Measurements from ENCODE around the gene IL23A.
"Not testable (repeated sequence)": the region's sequence is repeated elsewhere in the genome, so short reads cannot be mapped to it uniquely, and the experiment has no call there.

The IL23A gene

GRCh38 chr12:56315622-56316473 is 22.8 kb upstream of the IL23A start, which contains the start of gene CNPY2:
Gene CNPY2, minus strand, starts transcription at chr12:56315988. Its CDS starts 771 bp downstream, at chr12:56315217.
- Mint-ChIP-seq H3K27me3 (no peaks in the 10 kb centered on the region), H3K9me3 (no peaks in the 10 kb centered on the region), H3K4me1 (peaks cover 25% of the 10 kb centered on the region), H3K4me3 (peak within 1 kb of the TSS; percentile 95 to 100), H3K27ac (peak within 1 kb of the TSS; percentile 97 to 100)
- peak; percentile 93 to 94 for DNase-seq
- peak; percentile 94 for ATAC-seq

- Mint-ChIP-seq H3K9me3 (no peaks in the 10 kb centered on the region), H3K27ac (no peak overlapping the region), H3K4me3 (no peak overlapping the region), H3K4me1 (peaks cover 25% of the 10 kb centered on the region), H3K27me3 (no peaks in the 10 kb centered on the region)
- no peak for DNase-seq
- ATAC-seq, result no peak
These were observed 21.0 kb upstream of the IL23A start for GRCh38 chr12:56317675-56318074.

- peaks cover 7% of the 10 kb centered on the region for H3K4me1 Mint-ChIP-seq
- H3K9me3 Mint-ChIP-seq, result no peaks in the 10 kb centered on the region
- H3K27ac Mint-ChIP-seq, result peak overlapping the region in 1 of 2 donors; percentile 57
- H3K4me3 Mint-ChIP-seq, result no peak overlapping the region
- DNase-seq (peak in 1 of 2 donors; percentile 15), ATAC-seq (peak; percentile 5)
- no peaks in the 10 kb centered on the region for H3K27me3 Mint-ChIP-seq
These were observed 17.7 kb upstream of the IL23A start for GRCh38 chr12:56321027-56321426.

- not testable (repeated sequence) for H3K9me3 Mint-ChIP-seq, H3K27me3 Mint-ChIP-seq, H3K4me3 Mint-ChIP-seq, H3K27ac Mint-ChIP-seq, ATAC-seq, DNase-seq
- H3K4me1 Mint-ChIP-seq, result peaks cover 10% of the 10 kb centered on the region
These were observed 17.1 kb upstream of the IL23A start for GRCh38 chr12:56321610-56322009.

DNA sequence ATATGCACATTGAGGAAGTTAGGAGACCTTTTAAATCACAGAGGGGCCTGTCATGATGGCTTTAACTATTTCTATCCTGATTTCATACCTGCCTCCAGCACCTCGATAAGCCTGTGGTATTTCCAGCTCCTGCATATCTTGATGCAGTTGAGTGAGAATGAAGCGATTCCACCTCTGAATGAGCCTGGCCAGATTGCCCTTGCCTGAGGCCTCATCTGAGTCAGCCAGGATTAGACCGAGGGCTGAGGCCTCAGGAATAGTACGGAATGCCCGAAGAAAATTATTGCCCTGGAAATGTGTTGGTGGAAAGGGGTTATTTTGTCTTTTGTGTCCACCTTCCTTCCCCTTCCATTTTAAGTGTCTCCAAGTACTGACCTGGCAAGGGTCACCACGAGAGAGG is 14.5 kb upstream of the IL23A start:
- DNase-seq, result no peak
- H3K27ac Mint-ChIP-seq, result no peak overlapping the region

GRCh38 chr12:56326126-56326525 is 12.6 kb upstream of the IL23A start:
- Mint-ChIP-seq H3K27me3 (no peaks in the 10 kb centered on the region), H3K4me3 (no peak overlapping the region), H3K4me1 (peaks cover 9% of the 10 kb centered on the region), H3K27ac (no peak overlapping the region), H3K9me3 (no peaks in the 10 kb centered on the region)
- ATAC-seq, result no peak
- DNase-seq, result no peak

More for the DNA sequence above, 14.5 kb upstream of the IL23A start:
- Mint-ChIP-seq H3K4me3 (no peak overlapping the region), H3K4me1 (peaks cover 9% of the 10 kb centered on the region), H3K27me3 (no peaks in the 10 kb centered on the region), H3K9me3 (no peaks in the 10 kb centered on the region)
- ATAC-seq, result no peak

DNA sequence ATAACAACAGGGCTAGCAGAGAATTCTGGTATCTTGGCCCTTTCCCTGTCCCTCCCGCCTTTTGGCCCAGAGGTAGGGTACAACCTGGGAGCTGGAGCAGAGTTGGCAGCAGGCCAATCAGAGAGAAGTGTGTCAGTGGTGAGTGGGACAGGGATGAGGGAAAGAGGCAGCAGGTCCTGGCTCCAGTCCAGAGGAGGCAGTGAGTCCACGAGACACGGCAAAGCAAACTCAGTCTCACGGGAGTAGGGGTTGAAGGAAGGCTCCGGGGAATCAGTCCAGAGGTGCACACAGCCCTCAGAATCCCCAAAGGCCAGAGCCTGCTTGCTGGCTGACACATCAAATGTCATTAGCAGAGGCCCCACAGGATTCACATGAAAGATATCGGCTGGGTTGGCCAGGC is 12.2 kb upstream of the IL23A start:
- no peaks in the 10 kb centered on the region for H3K9me3 Mint-ChIP-seq
- no peaks in the 10 kb centered on the region for H3K27me3 Mint-ChIP-seq
- peaks cover 12% of the 10 kb centered on the region for H3K4me1 Mint-ChIP-seq
- ATAC-seq (no peak), DNase-seq (no peak)
- no peak overlapping the region for H3K27ac Mint-ChIP-seq
- no peak overlapping the region for H3K4me3 Mint-ChIP-seq

DNA sequence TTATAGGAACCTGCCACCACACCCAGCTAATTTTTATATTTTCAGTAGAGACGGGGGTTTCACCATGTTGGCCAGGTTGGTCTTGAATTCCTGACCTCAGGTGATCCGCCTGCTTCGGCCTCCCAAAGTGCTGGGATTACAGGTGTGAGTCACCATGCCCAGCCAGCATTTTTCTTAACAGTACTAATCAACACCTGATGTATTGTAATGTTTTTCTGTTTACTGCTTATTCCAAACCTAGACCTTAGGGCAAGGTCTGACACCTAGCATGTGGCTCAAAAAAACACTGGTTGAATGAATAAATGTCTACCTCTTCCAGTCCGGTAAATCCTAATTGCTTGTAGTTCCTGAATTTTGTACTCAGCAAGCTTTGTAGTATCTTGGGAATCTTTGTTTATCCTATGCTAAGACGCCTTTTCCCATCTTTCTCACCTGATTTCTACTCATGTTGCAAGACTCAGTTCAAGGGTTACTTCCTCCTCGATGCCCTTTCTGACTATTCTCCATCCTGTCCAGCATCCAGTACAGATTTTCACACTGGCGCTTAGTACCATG is 7.7 kb upstream of the IL23A start:
- Mint-ChIP-seq H3K4me3 (no peak overlapping the region), H3K4me1 (peaks cover 42% of the 10 kb centered on the region), H3K9me3 (no peaks in the 10 kb centered on the region), H3K27ac (no peak overlapping the region), H3K27me3 (no peaks in the 10 kb centered on the region)
- no peak for DNase-seq
- ATAC-seq, result no peak

- Mint-ChIP-seq H3K27ac (peak overlapping the region; percentile 99), H3K4me1 (peaks cover 47% of the 10 kb centered on the region), H3K9me3 (no peaks in the 10 kb centered on the region), H3K4me3 (peak overlapping the region; percentile 94), H3K27me3 (no peaks in the 10 kb centered on the region)
- ATAC-seq (no peak), DNase-seq (no peak)
These were observed 6.0 kb upstream of the IL23A start for GRCh38 chr12:56332512-56333196.

DNA sequence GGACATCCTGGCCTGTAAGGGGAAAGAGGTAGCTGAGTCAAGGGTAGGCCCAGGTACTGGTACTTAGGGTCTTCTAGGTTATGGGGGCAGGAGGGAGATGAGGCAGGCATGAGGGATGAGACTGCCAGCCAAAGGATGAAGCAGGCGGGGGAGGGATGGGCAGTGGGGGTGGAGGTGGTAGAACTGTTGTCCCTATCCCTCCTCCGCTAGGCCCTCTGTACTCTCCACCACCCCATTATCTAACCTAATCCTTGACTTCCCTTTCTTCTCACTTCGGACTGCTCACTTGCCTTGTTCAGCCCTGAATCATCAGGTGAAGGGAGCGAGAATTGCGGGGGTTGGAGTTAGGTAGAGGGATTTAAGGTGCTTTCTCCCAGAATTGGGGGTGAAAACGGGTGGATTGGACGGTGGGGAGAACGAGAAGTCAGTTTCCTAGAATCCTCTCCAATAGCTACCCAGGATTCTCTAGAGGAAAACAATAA is 5.4 kb upstream of the IL23A start:
- Mint-ChIP-seq H3K27ac (peak overlapping the region; percentile 99), H3K9me3 (no peaks in the 10 kb centered on the region), H3K4me1 (peaks cover 53% of the 10 kb centered on the region), H3K4me3 (peak overlapping the region; percentile 94), H3K27me3 (no peaks in the 10 kb centered on the region)
- ATAC-seq (peak; percentile 22), DNase-seq (no peak)

DNA sequence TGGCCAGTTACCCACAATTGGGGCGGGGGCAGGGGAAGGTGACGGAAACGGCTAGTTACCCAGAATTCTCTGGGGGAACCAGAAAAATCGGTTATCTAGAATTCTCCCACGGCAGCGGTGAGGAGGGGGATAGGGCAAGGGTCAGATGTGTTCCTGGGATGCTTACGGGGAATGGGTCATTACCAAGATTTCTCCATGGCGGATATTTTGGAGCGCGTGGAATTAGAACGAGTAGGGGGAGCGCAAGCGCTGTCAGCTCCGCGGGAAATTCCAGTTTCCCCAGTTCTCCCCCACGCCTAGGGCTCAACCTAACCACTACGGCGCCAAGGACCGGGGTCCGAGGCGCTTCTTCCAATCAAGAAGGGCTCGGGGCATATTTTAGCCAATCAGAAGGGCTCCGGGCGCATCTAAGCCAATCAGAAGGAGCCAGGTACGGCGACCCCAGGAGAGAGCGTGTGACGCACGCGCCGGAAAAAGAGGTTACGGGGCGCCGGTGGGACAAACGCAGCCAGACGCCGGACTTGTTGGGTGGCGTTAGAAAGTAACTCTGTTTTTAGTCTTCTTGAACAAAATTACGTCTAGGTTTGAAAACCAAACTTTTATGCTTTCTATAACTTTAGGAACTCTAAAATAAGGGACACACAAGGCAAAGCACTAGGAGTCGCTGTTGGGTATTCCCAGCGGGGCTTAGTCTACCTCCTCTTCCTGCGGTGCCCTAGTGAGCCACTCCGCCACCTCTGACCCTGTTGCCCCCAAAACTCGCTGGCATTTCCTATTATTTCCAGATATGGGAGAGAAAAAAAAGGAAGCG is 4.8 kb upstream of the IL23A start, which contains the start of gene PAN2:
Gene PAN2 (minus strand): TSS at position 322 of the 811 bp plus-strand sequence. CDS start 906 bp downstream, outside the sequence.
- peak; percentile 90 to 97 for DNase-seq
- ATAC-seq, result peak; percentile 89
- peaks cover 59% of the 10 kb centered on the region for H3K4me1 Mint-ChIP-seq
- H3K4me3 Mint-ChIP-seq, result peak within 1 kb of the TSS; percentile 94
- H3K27ac Mint-ChIP-seq, result peak within 1 kb of the TSS; percentile 99
- no peaks in the 10 kb centered on the region for H3K27me3 Mint-ChIP-seq
- no peaks in the 10 kb centered on the region for H3K9me3 Mint-ChIP-seq

DNA sequence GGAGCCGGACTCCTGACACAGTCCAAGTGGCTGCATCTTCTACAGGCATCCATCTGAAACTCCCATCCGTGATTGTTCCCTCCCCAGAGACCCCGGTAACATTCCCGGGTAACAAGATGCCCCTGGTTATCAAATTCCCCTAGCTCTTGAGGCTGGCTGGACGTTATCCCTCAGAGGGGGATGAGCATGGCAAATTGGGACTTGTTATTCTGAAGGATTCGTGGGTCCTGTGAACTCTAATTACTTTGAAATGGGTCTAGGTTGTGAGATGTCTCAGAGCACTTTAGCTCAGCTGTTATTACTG is 4.2 kb upstream of the IL23A start:
- H3K9me3 Mint-ChIP-seq, result no peaks in the 10 kb centered on the region
- no peak for DNase-seq
- peak overlapping the region; percentile 99 for H3K27ac Mint-ChIP-seq
- peaks cover 65% of the 10 kb centered on the region for H3K4me1 Mint-ChIP-seq
- no peak for ATAC-seq
- H3K27me3 Mint-ChIP-seq, result no peaks in the 10 kb centered on the region
- peak overlapping the region; percentile 94 for H3K4me3 Mint-ChIP-seq

DNA sequence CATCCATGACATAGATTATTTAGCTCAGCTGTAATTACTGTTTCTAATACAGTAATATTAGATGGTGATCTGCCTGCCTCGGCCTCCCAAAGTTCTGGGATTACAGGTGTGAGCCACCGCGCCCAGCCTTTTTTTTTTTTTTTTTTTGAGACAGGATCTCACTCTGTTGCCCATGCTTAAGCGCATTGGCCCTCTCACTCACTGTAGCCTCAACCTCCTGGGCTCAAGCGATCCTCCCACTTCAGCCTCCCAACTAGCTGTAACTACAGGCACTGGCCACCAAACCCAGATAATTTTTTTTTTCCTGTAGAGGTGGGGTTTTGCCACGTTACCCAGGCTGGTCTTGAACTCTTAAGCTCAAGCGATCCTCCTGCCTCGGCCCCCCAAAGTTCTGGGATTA is 3.2 kb upstream of the IL23A start:
- H3K27me3 Mint-ChIP-seq, ATAC-seq, DNase-seq, H3K9me3 Mint-ChIP-seq: not testable (repeated sequence)
- H3K27ac Mint-ChIP-seq, result peak overlapping the region in 1 of 2 donors; percentile 93
- H3K4me3 Mint-ChIP-seq, result peak overlapping the region; percentile 17 to 47
- peaks cover 74% of the 10 kb centered on the region for H3K4me1 Mint-ChIP-seq

GRCh38 chr12:56336361-56337167 is 2.1 kb upstream of the IL23A start:
- H3K27ac Mint-ChIP-seq, result peak overlapping the region; percentile 57 to 90
- DNase-seq (no peak), ATAC-seq (no peak)
- no peaks in the 10 kb centered on the region for H3K9me3 Mint-ChIP-seq
- H3K4me3 Mint-ChIP-seq, result peak overlapping the region; percentile 2 to 28
- peaks cover 71% of the 10 kb centered on the region for H3K4me1 Mint-ChIP-seq
- H3K27me3 Mint-ChIP-seq, result no peaks in the 10 kb centered on the region

Data from stimulated activated naive CD8-positive, alpha-beta T cell treated with anti-CD3 and anti-CD28 coated beads, Interleukin-15, amount 100 ng/mL, for 72 hours (primary cell).